ENCODE results near the gene KRTAP13-2. TPM values are rescaled to one million over a fixed set of nuclear protein-coding genes. Genes with fewer than 3 reads are reported as not detected.

The KRTAP13-2 gene
- total and polyA plus RNA-seq, 12 donors = 0.41 TPM; not detected in 11

GRCh38 chr21:30351534-30351933, 20.5 kb downstream of the KRTAP13-2 start:
- no peak overlapping the region for H3K27ac ChIP-seq
- WGBS, 4 donors = 84 to 93% (median 90%) methylated on average over 1 of the region's 1 CpG
- DNase-seq = no peak

GRCh38 chr21:30349572-30349971, 22.5 kb downstream of the KRTAP13-2 start:
- no peak overlapping the region for H3K27ac ChIP-seq
- TF ChIP-seq CTCF (IDR thresholded peaks at IDR 0.05) (no peak), POLR2A (IDR thresholded peaks at IDR 0.05) (no peak)
- 40 to 54% (median 48%) methylated on average over 3 of the region's 3 CpGs for WGBS, 4 donors
- intact Hi-C loops (cut with DNase I) = no loop called here
- H3K27me3 ChIP-seq = no peaks in the 10 kb centered on the region
- no peak for DNase-seq
- no peaks in the 10 kb centered on the region for H3K4me1 ChIP-seq (replicated peaks in 1 of 2)
- H3K4me3 ChIP-seq = no peak overlapping the region
- H3K36me3 ChIP-seq (replicated peaks in 1 of 2) = no peaks in the 10 kb centered on the region
- no peaks in the 10 kb centered on the region for H3K9me3 ChIP-seq (replicated peaks in 1 of 3)

More at GRCh38 chr21:30351534-30351933, 20.5 kb downstream of the KRTAP13-2 start:
- no peaks in the 10 kb centered on the region for H3K4me1 ChIP-seq (replicated peaks in 1 of 2)
- H3K9me3 ChIP-seq (replicated peaks in 1 of 3) = no peaks in the 10 kb centered on the region
- H3K27me3 ChIP-seq = no peaks in the 10 kb centered on the region
- no peak for TF ChIP-seq CTCF (IDR thresholded peaks at IDR 0.05)
- no peak for TF ChIP-seq POLR2A (IDR thresholded peaks at IDR 0.05)
- no peak overlapping the region for H3K4me3 ChIP-seq
- no peaks in the 10 kb centered on the region for H3K36me3 ChIP-seq (replicated peaks in 1 of 2)
- intact Hi-C loops (cut with DNase I) = no loop called here

GRCh38 chr21:30348506-30348905, 23.6 kb downstream of the KRTAP13-2 start, which contains the start of gene KRTAP23-1:
Gene KRTAP23-1 (minus strand): TSS chr21:30348606. CDS start chr21:30348606, 0 bp downstream.
- Histone ChIP-seq H3K27me3 (no peaks in the 10 kb centered on the region), H3K27ac (no peak within 1 kb of the TSS), H3K9me3 (replicated peaks in 1 of 3) (no peaks in the 10 kb centered on the region), H3K4me1 (replicated peaks in 1 of 2) (no peaks in the 10 kb centered on the region), H3K4me3 (no peak within 1 kb of the TSS), H3K36me3 (replicated peaks in 1 of 2) (no peaks in the 10 kb centered on the region)
- WGBS, 4 donors = 79 to 96% (median 89%) methylated on average over 4 of the region's 4 CpGs
- intact Hi-C loops (cut with DNase I) = no loop called here
- TF ChIP-seq CTCF (IDR thresholded peaks at IDR 0.05) (no peak), POLR2A (IDR thresholded peaks at IDR 0.05) (no peak)
- DNase-seq = no peak

- Histone ChIP-seq H3K4me1 (replicated peaks in 1 of 2) (no peaks in the 10 kb centered on the region), H3K36me3 (replicated peaks in 1 of 2) (no peaks in the 10 kb centered on the region), H3K9me3 (replicated peaks in 1 of 3) (no peaks in the 10 kb centered on the region), H3K4me3 (no peak overlapping the region), H3K27ac (no peak overlapping the region), H3K27me3 (no peaks in the 10 kb centered on the region)
- 67 to 80% (median 68%) methylated on average over 2 of the region's 2 CpGs for WGBS, 4 donors
- no peak for DNase-seq
- TF ChIP-seq CTCF (IDR thresholded peaks at IDR 0.05) = no peak
- no peak for TF ChIP-seq POLR2A (IDR thresholded peaks at IDR 0.05)
- intact Hi-C loops (cut with DNase I) = no loop called here
Observed at GRCh38 chr21:30345014-30345413, 27.1 kb downstream of the KRTAP13-2 start.

Measured in adrenal gland (tissue), 12 donors.